Measurements from ENCODE around the gene PPP6R3.

DNA sequence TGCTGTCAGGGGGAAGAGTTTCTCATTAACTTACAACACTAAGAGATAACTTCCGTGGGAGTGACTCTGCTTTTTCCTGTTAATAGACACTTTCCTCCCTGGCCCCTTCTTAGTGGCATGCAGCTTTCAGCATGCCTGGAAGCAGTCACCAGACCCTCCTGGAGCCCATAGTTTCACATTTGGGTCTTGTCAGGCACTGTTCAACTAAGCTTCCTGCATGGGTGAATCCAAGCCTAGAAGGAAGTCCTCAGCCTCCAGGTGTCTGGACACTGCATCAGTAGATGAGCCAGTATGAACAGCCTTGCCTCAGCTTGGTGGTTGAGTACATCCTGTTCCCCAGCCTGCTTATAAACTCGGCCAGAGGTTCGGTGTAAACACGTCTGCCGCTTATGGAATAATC is 68.1 kb downstream of the PPP6R3 start:
- TF ChIP-seq, protein P1, sequence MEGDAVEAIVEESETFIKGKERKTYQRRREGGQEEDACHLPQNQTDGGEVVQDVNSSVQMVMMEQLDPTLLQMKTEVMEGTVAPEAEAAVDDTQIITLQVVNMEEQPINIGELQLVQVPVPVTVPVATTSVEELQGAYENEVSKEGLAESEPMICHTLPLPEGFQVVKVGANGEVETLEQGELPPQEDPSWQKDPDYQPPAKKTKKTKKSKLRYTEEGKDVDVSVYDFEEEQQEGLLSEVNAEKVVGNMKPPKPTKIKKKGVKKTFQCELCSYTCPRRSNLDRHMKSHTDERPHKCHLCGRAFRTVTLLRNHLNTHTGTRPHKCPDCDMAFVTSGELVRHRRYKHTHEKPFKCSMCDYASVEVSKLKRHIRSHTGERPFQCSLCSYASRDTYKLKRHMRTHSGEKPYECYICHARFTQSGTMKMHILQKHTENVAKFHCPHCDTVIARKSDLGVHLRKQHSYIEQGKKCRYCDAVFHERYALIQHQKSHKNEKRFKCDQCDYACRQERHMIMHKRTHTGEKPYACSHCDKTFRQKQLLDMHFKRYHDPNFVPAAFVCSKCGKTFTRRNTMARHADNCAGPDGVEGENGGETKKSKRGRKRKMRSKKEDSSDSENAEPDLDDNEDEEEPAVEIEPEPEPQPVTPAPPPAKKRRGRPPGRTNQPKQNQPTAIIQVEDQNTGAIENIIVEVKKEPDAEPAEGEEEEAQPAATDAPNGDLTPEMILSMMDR (IDR thresholded peaks at IDR 0.05) = no peak
- TF ChIP-seq EP300 (IDR thresholded peaks at IDR 0.05) (no peak), POLR2A (IDR thresholded peaks at IDR 0.05) (no peak)
